Measurements from ENCODE around the gene GLIPR1L2. TPM values are rescaled to one million over a fixed set of nuclear protein-coding genes. Genes with fewer than 3 reads are reported as not detected.

Gene GLIPR1L2
- total RNA-seq, 6 experiments from 2014 or later, result 0.24 to 1.0 (median 0.32) TPM

DNA sequence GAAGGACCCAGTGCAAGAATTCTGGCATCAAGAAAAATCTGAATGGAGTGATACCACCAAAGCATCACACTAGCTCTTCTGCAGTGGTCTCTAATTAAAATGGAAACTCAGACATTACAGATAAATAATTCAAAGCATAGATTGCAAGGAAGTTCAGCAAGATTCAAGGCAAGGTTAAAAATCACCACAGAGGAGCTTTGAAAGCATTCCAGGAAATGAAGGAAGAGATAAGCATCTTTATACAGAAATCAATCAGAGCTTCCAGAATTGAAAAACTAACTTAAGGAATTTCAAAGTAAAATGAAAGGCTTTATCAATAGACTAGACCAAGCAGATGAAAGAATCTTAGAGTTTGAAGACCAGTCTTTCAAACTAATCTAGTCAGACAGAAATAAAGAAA lies 69.3 kb downstream of the GLIPR1L2 start:
- ATAC-seq (no peak), DNase-seq (no peak)
- no peaks in the 10 kb centered on the region for H3K4me1 ChIP-seq
- no peaks in the 10 kb centered on the region for H3K9me3 ChIP-seq
- no peak overlapping the region for H3K4me3 ChIP-seq
- TF ChIP-seq, protein P1, sequence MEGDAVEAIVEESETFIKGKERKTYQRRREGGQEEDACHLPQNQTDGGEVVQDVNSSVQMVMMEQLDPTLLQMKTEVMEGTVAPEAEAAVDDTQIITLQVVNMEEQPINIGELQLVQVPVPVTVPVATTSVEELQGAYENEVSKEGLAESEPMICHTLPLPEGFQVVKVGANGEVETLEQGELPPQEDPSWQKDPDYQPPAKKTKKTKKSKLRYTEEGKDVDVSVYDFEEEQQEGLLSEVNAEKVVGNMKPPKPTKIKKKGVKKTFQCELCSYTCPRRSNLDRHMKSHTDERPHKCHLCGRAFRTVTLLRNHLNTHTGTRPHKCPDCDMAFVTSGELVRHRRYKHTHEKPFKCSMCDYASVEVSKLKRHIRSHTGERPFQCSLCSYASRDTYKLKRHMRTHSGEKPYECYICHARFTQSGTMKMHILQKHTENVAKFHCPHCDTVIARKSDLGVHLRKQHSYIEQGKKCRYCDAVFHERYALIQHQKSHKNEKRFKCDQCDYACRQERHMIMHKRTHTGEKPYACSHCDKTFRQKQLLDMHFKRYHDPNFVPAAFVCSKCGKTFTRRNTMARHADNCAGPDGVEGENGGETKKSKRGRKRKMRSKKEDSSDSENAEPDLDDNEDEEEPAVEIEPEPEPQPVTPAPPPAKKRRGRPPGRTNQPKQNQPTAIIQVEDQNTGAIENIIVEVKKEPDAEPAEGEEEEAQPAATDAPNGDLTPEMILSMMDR (IDR thresholded peaks at IDR 0.05), result no peak
- TF ChIP-seq POLR2A (IDR thresholded peaks at IDR 0.05), result no peak
- H3K27me3 ChIP-seq, result no peaks in the 10 kb centered on the region
- H3K27ac ChIP-seq, result no peak overlapping the region
- intact Hi-C loops (cut with DNase I), result no loop called here
- no peaks in the 10 kb centered on the region for H3K36me3 ChIP-seq

DNA sequence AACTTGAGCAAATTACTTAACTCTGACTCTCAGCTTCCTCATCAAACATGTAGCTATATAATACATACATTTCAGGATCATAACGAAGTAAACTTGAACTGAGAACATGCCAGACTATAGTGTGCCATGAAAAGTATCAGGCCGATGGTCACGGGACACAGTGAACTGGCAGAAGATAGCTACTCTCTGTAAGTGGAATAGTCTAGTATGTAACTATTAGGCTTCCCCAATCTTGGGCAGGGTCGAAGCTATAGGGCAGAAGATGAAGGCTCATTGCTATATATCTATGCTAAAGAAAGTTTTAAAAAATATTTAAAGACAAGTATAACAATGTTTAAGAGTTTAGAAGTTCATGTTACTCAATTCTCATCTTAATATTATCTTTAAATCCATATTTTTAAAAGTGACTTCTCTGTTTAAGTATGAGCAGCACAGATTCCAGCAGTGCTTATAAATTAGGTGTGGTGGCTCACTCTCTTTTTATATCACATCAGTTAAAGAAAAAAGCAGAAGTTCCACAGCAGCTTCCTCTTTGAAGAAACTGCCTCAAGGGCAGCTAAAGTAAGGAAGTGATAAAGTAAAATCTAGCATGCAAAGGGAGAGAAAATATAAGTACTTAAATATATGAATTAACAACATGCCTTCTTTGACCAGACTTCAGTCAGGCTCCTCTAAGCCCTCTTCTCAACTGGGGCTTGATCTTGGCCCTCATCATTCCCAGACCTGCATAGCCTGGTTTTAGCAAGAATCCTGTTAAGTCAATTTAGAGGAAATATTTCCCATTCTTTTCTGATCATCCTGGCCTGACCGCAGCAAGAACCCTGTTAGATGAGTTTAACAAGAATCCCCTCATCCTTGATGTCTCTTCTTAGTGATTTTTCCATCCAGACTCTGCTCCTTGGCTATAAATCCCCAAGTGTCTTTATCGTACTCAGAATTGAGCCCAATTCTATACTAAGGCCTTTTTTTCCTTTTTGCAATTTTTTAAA lies 81.3 kb downstream of the GLIPR1L2 start:
- no peak for DNase-seq
- H3K9me3 ChIP-seq, result no peaks in the 10 kb centered on the region
- intact Hi-C loops (cut with DNase I), result no loop called here
- no peaks in the 10 kb centered on the region for H3K36me3 ChIP-seq
- H3K4me1 ChIP-seq, result no peaks in the 10 kb centered on the region
- H3K27ac ChIP-seq, result no peak overlapping the region
- H3K4me3 ChIP-seq, result no peak overlapping the region
- TF ChIP-seq, protein P1 (IDR thresholded peaks at IDR 0.05), result no peak
- no peak for TF ChIP-seq POLR2A (IDR thresholded peaks at IDR 0.05)
- 66% methylated on average over 6 of the region's 6 CpGs for WGBS (ENCODE audit: insufficient coverage, low coverage, low lambda C conversion rate, missing lambda C conversion rate)
- no peaks in the 10 kb centered on the region for H3K27me3 ChIP-seq
- ATAC-seq, result peak in 2 of 4 donors; percentile 30 to 51

DNA sequence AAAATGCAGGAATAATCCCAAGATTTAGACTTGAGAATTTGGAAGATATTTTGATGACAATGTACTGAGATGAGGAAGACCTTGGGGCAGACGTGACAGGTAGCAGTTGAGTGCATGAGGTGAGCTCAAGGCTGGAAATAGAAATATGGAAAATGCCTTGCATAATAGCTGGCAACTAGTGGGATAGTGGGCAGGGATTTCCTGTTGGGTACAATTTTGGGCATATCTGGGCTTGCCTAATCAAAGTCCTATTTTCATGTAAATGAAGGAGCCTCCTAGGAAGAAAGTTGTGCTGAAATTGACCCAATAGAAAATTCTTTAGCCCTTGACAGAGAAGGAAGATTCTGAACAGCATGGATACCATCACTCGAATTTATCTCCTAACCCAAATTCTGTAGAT lies 83.2 kb downstream of the GLIPR1L2 start:
- no peaks in the 10 kb centered on the region for H3K36me3 ChIP-seq
- 30% methylated on average over 2 of the region's 2 CpGs for WGBS (ENCODE audit: insufficient coverage, low coverage, low lambda C conversion rate, missing lambda C conversion rate)
- no peaks in the 10 kb centered on the region for H3K9me3 ChIP-seq
- ATAC-seq (no peak), DNase-seq (no peak)
- TF ChIP-seq, protein P1 (IDR thresholded peaks at IDR 0.05), result no peak
- no peak for TF ChIP-seq POLR2A (IDR thresholded peaks at IDR 0.05)
- no peaks in the 10 kb centered on the region for H3K27me3 ChIP-seq
- intact Hi-C loops (cut with DNase I), result no loop called here
- H3K27ac ChIP-seq, result no peak overlapping the region
- no peak overlapping the region for H3K4me3 ChIP-seq
- no peaks in the 10 kb centered on the region for H3K4me1 ChIP-seq

DNA sequence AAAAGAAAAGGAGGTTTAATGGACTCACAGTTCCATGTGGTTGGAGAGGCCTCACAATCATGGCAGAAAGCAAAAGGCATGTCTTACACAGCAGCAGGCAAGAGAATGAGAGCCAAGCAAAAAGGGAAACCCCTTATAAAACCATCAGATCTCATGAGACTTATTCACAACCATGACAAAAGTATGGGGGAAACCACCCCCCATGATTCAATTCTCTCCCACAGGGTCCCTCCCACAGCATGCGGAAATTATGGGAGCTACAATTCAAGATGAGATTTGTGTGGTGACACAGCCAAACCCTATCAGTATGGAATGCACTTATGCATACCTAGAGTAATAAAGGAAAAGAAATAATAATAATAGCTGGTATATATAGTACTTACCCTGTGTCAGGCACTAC lies 85.2 kb downstream of the GLIPR1L2 start:
- Histone ChIP-seq H3K27ac (no peak overlapping the region), H3K36me3 (no peaks in the 10 kb centered on the region), H3K9me3 (no peaks in the 10 kb centered on the region), H3K27me3 (no peaks in the 10 kb centered on the region), H3K4me3 (no peak overlapping the region), H3K4me1 (no peaks in the 10 kb centered on the region)
- TF ChIP-seq, protein P1 (IDR thresholded peaks at IDR 0.05), result no peak
- TF ChIP-seq POLR2A (IDR thresholded peaks at IDR 0.05), result no peak
- intact Hi-C loops (cut with DNase I), result no loop called here
- DNase-seq, result no peak
- no peak for ATAC-seq
- WGBS (ENCODE audit: insufficient coverage, low coverage, low lambda C conversion rate, missing lambda C conversion rate), result 60% methylated on average over 1 of the region's 1 CpG
